Stimulated activated CD8-positive, alpha-beta memory T cell treated with anti-CD3 and anti-CD28 coated beads, Interleukin-15, amount 100 ng/mL, for 4 hours (primary cell): Measurements from ENCODE around the gene CIDEB.

ENCODE experiments used
- DNase-seq, 2 donors: peaks; one replicate each; pipeline ENCODE4 v3.0.0-alpha.2; 2020; ENCODE audit warnings: low read depth in 2 of 2

The CIDEB gene

GRCh38 chr14:24291446-24292117, 16.2 kb downstream of the CIDEB start:
- DNase-seq: no peak

GRCh38 chr14:24290746-24291145, 17.0 kb downstream of the CIDEB start:
- DNase-seq: no peak

- DNase-seq: no peak
Observed at GRCh38 chr14:24289649-24290280, 18.0 kb downstream of the CIDEB start.

GRCh38 chr14:24286996-24287395, 20.8 kb downstream of the CIDEB start:
- DNase-seq: no peak

- no peak for DNase-seq
Observed at GRCh38 chr14:24285351-24285750, 22.4 kb downstream of the CIDEB start.

GRCh38 chr14:24284501-24285035, 23.2 kb downstream of the CIDEB start:
- no peak for DNase-seq

GRCh38 chr14:24283796-24284460, 23.8 kb downstream of the CIDEB start:
- DNase-seq: no peak

GRCh38 chr14:24282736-24283135, 25.0 kb downstream of the CIDEB start:
- DNase-seq: no peak

GRCh38 chr14:24281636-24282035, 26.1 kb downstream of the CIDEB start:
- DNase-seq: no peak

GRCh38 chr14:24280797-24281460, 26.8 kb downstream of the CIDEB start:
- DNase-seq: no peak

GRCh38 chr14:24279301-24280186, 28.2 kb downstream of the CIDEB start:
- DNase-seq: peak in 1 of 2 donors; percentile 19

- no peak for DNase-seq
Observed at GRCh38 chr14:24278424-24278823, 29.4 kb downstream of the CIDEB start.

GRCh38 chr14:24277606-24278321, 30.0 kb downstream of the CIDEB start:
- no peak for DNase-seq

GRCh38 chr14:24277071-24277470, 30.7 kb downstream of the CIDEB start:
- DNase-seq: no peak

- peak in 1 of 2 donors; percentile 24 for DNase-seq
Observed at GRCh38 chr14:24274101-24274543, 33.7 kb downstream of the CIDEB start.

GRCh38 chr14:24273422-24273998, 34.3 kb downstream of the CIDEB start:
- DNase-seq: no peak

- no peak for DNase-seq
Observed at GRCh38 chr14:24272467-24272866, 35.3 kb downstream of the CIDEB start.

- DNase-seq: no peak
Observed at GRCh38 chr14:24271834-24272263, 35.9 kb downstream of the CIDEB start.

GRCh38 chr14:24271134-24271833, 36.5 kb downstream of the CIDEB start, which contains the start of gene RABGGTA:
RABGGTA (minus strand) TSS chr14:24271597; CDS start chr14:24271115, 482 bp downstream.
- DNase-seq: peak; percentile 82 to 86
